Adrenal gland (tissue), 12 donors: ENCODE data around the gene CRADD. TPM values are rescaled to one million over a fixed set of nuclear protein-coding genes. Genes with fewer than 3 reads are reported as not detected.

Experiments used
- DNase-seq, 7 donors: peaks; one replicate each; pipeline ENCODE4 v3.0.0-alpha.2; 2019 to 2020
- H3K27ac ChIP-seq, 5 donors: fragments of 200-600 bp; sonication (generic) in 4 of 5; 1 replicate in 3 of 5; 2 replicates in 2 of 5; pipeline versions ENCODE4 v1.5.1 to v1.8.0; 2016 to 2020; ENCODE audit warnings: mild to moderate bottlenecking in 1 of 5
- H3K27me3 ChIP-seq: fragments of 200-600 bp; 2 replicates; pipeline ENCODE4 v1.8.0; 2021
- H3K36me3 ChIP-seq, 2 donors: fragments of 200-600 bp; replicated peaks in 1 of 2; 1 replicate in 1 of 2; 2 replicates in 1 of 2; pipeline versions ENCODE4 v1.5.1 to v1.8.0; 2018 to 2022
- H3K4me1 ChIP-seq, 2 donors: fragments of 200-600 bp; replicated peaks in 1 of 2; 1 replicate in 1 of 2; 2 replicates in 1 of 2; pipeline versions ENCODE4 v1.5.1 to v1.8.0; 2018 to 2021
- H3K4me3 ChIP-seq, 4 donors: fragments of 200-600 bp; sonication (generic) in 3 of 4; one replicate each; pipeline ENCODE4 v1.5.1; 2016 to 2018
- H3K9me3 ChIP-seq, 3 donors: fragments of 200-600 bp; sonication (generic) in 1 of 3; replicated peaks in 1 of 3; 1 replicate in 2 of 3; 2 replicates in 1 of 3; pipeline versions ENCODE4 v1.5.1 to v1.8.0; 2016 to 2021
- POLR2A ChIP-seq, 2 donors: fragments of 450-650 bp; IDR thresholded peaks; one replicate each; pipeline ENCODE4 v1.6.1; 2017; ENCODE audit warnings: antibody characterized with exemption in 2 of 2, mild to moderate bottlenecking in 2 of 2, moderate library complexity in 1 of 2
- WGBS, 4 donors: extraction: QIAGEN DNeasy Blood & Tissue Kit in 2 of 4; methylation state at CpG; one replicate each; pipeline versions ENCODE4 v1.1.5 to v1.1.7; 2013 to 2017; 5-methylcytosine and 5-hydroxymethylcytosine counted together
- intact Hi-C, 2 donors: fragments of 100-400 bp; cut with DNase I; formaldehyde crosslinking; loops; one replicate each; pipeline versions ENCODE4 v1.14.1 to v1.15.0; 2022 to 2023
- polyA plus RNA-seq, 3 donors: library from polyadenylated mRNA; stranded (reverse); fragments of 200-250 nt in 2 of 3; fragments of 350-450 nt in 1 of 3; fragmentation: Illumina TruSeq in 1 of 3; extraction: RNeasy Lipid Tissue Mini Kit (QIAGEN cat#74804) in 1 of 3; gene quantifications; one replicate each; pipeline ENCODE4 v1.2.3, GENCODE V29; 2013 to 2014
- total RNA-seq, 9 donors: library from RNA; depleted of rRNA in 4 of 9; stranded (reverse); fragments of >200 nt in 4 of 9; fragments of 120-200 nt in 1 of 9; fragmentation: NEBNext Ultra II Directional in 1 of 9; extraction: Animal tissue kit (Norgen Biotek cat#: 25700) in 1 of 9; gene quantifications; one replicate each; pipeline versions ENCODE4 v1.1.0 to v1.2.4, GENCODE V29; 2013 to 2023
- TF ChIP-seq, protein P1 (sequence below), 6 experiments: fragments of 450-650 bp in 4 of 6; fragments of 200-600 bp in 2 of 6; sonication (generic) in 1 of 6; IDR thresholded peaks; 1 replicate in 5 of 6; 2 replicates in 1 of 6; pipeline versions ENCODE4 v1.5.1 to v1.8.0; 2016 to 2021; ENCODE audit warnings: antibody characterized with exemption in 6 of 6, mild to moderate bottlenecking in 2 of 6, moderate library complexity in 1 of 6
- donor health status: healthy with polysubstance abuse.
- donor health status: Bipolar disorder and iron deficiency.
- donor health status: DM: yes; HTN: yes; CAD: no.
- donor health status: DM: no; HTN: no; CAD: no.
- donor health status: DM: no; HTN: no; CAD: no.
- donor health status: DM: yes; HTN: yes; CAD: no.

Gene CRADD
- total and polyA plus RNA-seq, 12 donors = 7.3 to 70.1 (median 35.8) TPM

DNA sequence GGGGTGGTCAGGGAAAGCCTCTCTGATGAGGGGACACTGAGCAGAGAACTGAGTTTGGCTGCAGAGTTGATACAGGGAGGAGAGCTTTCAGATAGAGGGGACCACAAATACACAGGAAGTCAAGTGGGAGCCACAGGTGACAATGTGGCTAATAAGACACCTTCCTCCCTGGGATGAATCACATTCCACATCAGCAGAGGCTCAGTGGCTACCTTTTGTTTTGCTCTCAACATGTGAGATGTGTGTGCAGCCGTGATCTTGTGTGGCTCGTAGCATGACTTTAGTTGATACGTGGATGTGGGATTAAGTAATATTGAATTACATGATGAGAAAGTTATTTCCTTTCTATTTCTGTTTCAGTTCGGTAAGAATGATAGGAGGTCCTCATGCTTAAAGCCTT, 7.5 kb downstream of the CRADD start:
- H3K36me3 ChIP-seq = no peaks in the 10 kb centered on the region
- intact Hi-C loops = loop anchor here in 1 of 2 donors (5.0 kb wide), 1 partner anchor 97 kb away; no protein-coding TSS in a partner anchor
- H3K4me3 ChIP-seq = no peak overlapping the region
- no peak for DNase-seq
- no peaks in the 10 kb centered on the region for H3K9me3 ChIP-seq
- WGBS, 4 donors = 67 to 79% (median 73%) methylated on average over 4 of the region's 4 CpGs
- no peaks in the 10 kb centered on the region for H3K27me3 ChIP-seq
- no peak for TF ChIP-seq POLR2A (IDR thresholded peaks at IDR 0.05)
- TF ChIP-seq, protein P1, sequence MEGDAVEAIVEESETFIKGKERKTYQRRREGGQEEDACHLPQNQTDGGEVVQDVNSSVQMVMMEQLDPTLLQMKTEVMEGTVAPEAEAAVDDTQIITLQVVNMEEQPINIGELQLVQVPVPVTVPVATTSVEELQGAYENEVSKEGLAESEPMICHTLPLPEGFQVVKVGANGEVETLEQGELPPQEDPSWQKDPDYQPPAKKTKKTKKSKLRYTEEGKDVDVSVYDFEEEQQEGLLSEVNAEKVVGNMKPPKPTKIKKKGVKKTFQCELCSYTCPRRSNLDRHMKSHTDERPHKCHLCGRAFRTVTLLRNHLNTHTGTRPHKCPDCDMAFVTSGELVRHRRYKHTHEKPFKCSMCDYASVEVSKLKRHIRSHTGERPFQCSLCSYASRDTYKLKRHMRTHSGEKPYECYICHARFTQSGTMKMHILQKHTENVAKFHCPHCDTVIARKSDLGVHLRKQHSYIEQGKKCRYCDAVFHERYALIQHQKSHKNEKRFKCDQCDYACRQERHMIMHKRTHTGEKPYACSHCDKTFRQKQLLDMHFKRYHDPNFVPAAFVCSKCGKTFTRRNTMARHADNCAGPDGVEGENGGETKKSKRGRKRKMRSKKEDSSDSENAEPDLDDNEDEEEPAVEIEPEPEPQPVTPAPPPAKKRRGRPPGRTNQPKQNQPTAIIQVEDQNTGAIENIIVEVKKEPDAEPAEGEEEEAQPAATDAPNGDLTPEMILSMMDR (IDR thresholded peaks at IDR 0.05) = no peak
- H3K4me1 ChIP-seq = peaks cover 15 to 24% of the 10 kb centered on the region in 2 donors
- H3K27ac ChIP-seq = no peak overlapping the region

- H3K36me3 ChIP-seq = no peaks in the 10 kb centered on the region
- intact Hi-C loops = no loop called here
- no peak overlapping the region for H3K4me3 ChIP-seq
- H3K9me3 ChIP-seq = no peaks in the 10 kb centered on the region
- no peak overlapping the region for H3K27ac ChIP-seq
- no peaks in the 10 kb centered on the region for H3K27me3 ChIP-seq
- WGBS, 4 donors = 82 to 95% (median 93%) methylated on average over 8 of the region's 8 CpGs
- H3K4me1 ChIP-seq = peaks cover 13 to 15% of the 10 kb centered on the region in 2 donors
- DNase-seq = no peak
- no peak for TF ChIP-seq POLR2A (IDR thresholded peaks at IDR 0.05)
- TF ChIP-seq, protein P1 (IDR thresholded peaks at IDR 0.05) = no peak
These were observed 9.6 kb downstream of the CRADD start for GRCh38 chr12:93686572-93687356.

DNA sequence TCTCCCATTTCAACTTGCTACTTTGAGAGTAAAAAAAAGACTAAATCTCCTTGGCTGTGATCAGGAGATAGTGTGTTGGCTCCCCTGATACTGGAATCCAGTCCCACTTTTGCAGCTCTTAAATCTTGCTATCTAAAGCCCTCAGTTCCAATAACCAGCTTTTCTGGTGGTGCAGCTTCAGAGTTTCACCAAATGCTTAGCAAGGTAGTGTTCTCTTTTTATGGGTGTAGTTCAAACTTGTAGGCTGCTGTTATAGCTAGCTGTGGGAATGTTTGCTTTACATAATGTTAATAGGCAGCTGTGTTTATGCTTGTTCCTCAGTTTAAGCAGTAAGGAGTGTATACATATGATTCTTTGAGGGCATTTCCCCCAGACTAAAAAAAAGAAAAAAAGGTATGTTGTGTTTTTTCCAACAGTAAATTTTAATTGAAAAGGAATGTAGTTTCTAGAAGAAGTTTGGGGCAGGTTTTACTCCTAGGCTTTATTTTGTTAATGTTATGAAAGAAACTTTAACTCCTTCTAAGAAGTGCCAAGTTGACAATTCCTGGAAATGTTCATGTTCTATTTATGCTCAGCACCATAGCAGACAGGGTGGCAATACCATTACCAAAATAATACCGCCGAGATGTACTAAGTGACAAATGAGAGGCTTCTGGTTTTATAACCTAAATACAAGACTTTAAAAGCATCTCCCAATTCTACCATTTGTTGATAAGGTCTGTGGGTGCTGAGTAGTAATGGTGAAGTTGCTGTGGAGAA, 12.1 kb downstream of the CRADD start:
- WGBS, 4 donors = 83 to 95% (median 94%) methylated on average over 2 of the region's 2 CpGs
- no peak for DNase-seq
- Histone ChIP-seq H3K4me3 (no peak overlapping the region), H3K36me3 (no peaks in the 10 kb centered on the region), H3K9me3 (no peaks in the 10 kb centered on the region), H3K27me3 (no peaks in the 10 kb centered on the region), H3K27ac (no peak overlapping the region), H3K4me1 (no peaks in the 10 kb centered on the region)
- TF ChIP-seq, protein P1 (IDR thresholded peaks at IDR 0.05) = no peak
- TF ChIP-seq POLR2A (IDR thresholded peaks at IDR 0.05) = no peak
- intact Hi-C loops = no loop called here

DNA sequence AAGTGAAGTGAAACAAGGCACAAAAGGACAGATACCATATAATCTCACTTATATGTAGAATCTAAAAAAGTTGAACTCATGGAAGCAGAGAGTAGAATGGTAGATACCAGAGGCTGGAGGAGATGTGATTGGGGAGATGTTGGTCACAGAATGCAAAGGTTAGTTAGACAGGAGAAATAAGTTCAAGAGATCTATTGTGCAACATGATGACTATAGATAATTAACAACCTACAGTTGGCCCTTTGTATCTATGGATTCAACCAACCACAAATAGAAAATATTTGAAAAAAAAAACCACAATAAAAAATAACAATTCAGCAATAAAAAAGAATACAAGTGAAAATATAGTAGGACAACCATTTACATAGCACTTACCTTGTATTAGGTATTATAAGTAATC, 19.3 kb downstream of the CRADD start:
- Histone ChIP-seq H3K4me3 (no peak overlapping the region), H3K27me3 (no peaks in the 10 kb centered on the region), H3K4me1 (peaks cover 11 to 28% of the 10 kb centered on the region in 2 donors), H3K27ac (no peak overlapping the region), H3K9me3 (no peaks in the 10 kb centered on the region), H3K36me3 (no peaks in the 10 kb centered on the region)
- DNase-seq = no peak
- intact Hi-C loops = no loop called here
- no peak for TF ChIP-seq POLR2A (IDR thresholded peaks at IDR 0.05)
- TF ChIP-seq, protein P1 (IDR thresholded peaks at IDR 0.05) = no peak
